ENCODE data around the gene ACD. TPM values are rescaled to one million over a fixed set of nuclear protein-coding genes. Genes with fewer than 3 reads are reported as not detected.

The ACD gene
- total RNA-seq, 1 donor from 2014 or later = 16.2 TPM

GRCh38 chr16:67644038-67644437 is 16.0 kb downstream of the ACD start:
- H3K9me3 Mint-ChIP-seq (ENCODE audit: low read depth) = no peaks in the 10 kb centered on the region

DNA sequence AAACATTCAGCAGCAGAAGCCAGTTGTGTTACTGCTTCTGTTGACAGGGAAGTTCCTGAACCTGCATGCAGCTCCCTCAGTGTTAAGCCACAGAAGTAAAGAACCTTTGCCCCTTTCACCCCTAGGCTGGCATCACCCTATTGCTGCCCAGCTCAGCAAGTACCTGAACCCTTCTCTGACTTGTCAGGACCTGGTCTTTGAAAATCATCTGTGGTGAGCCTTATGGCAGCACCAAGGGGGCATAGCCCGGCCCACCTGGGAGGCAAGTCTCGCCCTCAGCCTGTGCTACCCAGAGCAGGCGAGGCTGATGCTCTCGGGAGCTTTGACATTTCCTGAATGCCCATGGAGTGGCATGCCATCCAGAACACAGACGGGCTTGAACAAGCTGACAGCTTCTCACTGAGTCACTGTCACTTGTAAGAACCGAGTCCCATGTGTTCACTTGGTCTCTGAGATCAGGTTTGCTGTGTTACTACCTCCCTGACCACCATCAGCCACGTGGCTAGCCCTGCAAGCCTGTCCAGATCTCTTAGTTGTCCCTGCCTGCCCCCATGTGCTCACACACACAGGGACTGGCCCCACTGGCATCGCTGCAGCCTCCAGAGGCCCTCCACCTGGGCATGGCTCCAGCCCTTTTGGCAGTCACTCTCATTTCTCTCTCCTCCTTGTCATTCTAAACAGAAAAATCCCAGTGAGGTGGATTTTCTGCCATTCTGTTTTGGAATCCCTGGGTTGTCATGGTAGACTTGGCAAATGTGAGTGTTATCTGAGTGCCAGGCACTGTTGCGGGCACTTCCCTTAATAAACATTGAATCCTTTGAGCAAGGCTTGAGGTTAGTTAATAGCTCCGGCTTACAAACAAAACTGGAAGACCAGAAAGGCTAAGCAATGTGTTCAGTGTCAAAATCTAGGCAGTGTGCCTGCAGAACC is 18.0 kb downstream of the ACD start:
- no peaks in the 10 kb centered on the region for H3K9me3 Mint-ChIP-seq (ENCODE audit: low read depth)
- H3K27me3 Mint-ChIP-seq (ENCODE audit: low read depth) = no peaks in the 10 kb centered on the region
- H3K4me3 Mint-ChIP-seq (ENCODE audit: unreplicated experiment) = no peak overlapping the region
- H3K36me3 Mint-ChIP-seq (ENCODE audit: low read depth) = peaks cover 9% of the 10 kb centered on the region
- DNase-seq (ENCODE audit: low spot score) = peak; percentile 77
- peaks cover 9% of the 10 kb centered on the region for H3K4me1 Mint-ChIP-seq (ENCODE audit: low read depth)
- TF ChIP-seq, protein P1, sequence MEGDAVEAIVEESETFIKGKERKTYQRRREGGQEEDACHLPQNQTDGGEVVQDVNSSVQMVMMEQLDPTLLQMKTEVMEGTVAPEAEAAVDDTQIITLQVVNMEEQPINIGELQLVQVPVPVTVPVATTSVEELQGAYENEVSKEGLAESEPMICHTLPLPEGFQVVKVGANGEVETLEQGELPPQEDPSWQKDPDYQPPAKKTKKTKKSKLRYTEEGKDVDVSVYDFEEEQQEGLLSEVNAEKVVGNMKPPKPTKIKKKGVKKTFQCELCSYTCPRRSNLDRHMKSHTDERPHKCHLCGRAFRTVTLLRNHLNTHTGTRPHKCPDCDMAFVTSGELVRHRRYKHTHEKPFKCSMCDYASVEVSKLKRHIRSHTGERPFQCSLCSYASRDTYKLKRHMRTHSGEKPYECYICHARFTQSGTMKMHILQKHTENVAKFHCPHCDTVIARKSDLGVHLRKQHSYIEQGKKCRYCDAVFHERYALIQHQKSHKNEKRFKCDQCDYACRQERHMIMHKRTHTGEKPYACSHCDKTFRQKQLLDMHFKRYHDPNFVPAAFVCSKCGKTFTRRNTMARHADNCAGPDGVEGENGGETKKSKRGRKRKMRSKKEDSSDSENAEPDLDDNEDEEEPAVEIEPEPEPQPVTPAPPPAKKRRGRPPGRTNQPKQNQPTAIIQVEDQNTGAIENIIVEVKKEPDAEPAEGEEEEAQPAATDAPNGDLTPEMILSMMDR (IDR thresholded peaks at IDR 0.05) = no peak
- H3K27ac Mint-ChIP-seq (ENCODE audit: unreplicated experiment) = peak overlapping the region; percentile 8

More at GRCh38 chr16:67644038-67644437, 16.0 kb downstream of the ACD start:
- Mint-ChIP-seq H3K27me3 (ENCODE audit: low read depth) (no peaks in the 10 kb centered on the region), H3K36me3 (ENCODE audit: low read depth) (peaks cover 5% of the 10 kb centered on the region), H3K27ac (ENCODE audit: unreplicated experiment) (no peak overlapping the region), H3K4me1 (ENCODE audit: low read depth) (peaks cover 9% of the 10 kb centered on the region), H3K4me3 (ENCODE audit: unreplicated experiment) (peak overlapping the region; percentile 9)
- no peak for DNase-seq (ENCODE audit: low spot score)
- TF ChIP-seq, protein P1 (IDR thresholded peaks at IDR 0.05) = no peak

GRCh38 chr16:67637625-67638024 is 22.4 kb downstream of the ACD start:
- H3K36me3 Mint-ChIP-seq (ENCODE audit: low read depth) = peaks cover 21% of the 10 kb centered on the region
- no peak overlapping the region for H3K4me3 Mint-ChIP-seq (ENCODE audit: unreplicated experiment)
- TF ChIP-seq, protein P1 (IDR thresholded peaks at IDR 0.05) = no peak
- no peaks in the 10 kb centered on the region for H3K9me3 Mint-ChIP-seq (ENCODE audit: low read depth)
- H3K27ac Mint-ChIP-seq (ENCODE audit: unreplicated experiment) = no peak overlapping the region
- H3K4me1 Mint-ChIP-seq (ENCODE audit: low read depth) = peaks cover 9% of the 10 kb centered on the region
- no peaks in the 10 kb centered on the region for H3K27me3 Mint-ChIP-seq (ENCODE audit: low read depth)
- no peak for DNase-seq (ENCODE audit: low spot score)

GRCh38 chr16:67636713-67637112 is 23.3 kb downstream of the ACD start:
- Mint-ChIP-seq H3K4me1 (ENCODE audit: low read depth) (no peaks in the 10 kb centered on the region), H3K4me3 (ENCODE audit: unreplicated experiment) (no peak overlapping the region), H3K27ac (ENCODE audit: unreplicated experiment) (no peak overlapping the region), H3K36me3 (ENCODE audit: low read depth) (peaks cover 21% of the 10 kb centered on the region), H3K27me3 (ENCODE audit: low read depth) (no peaks in the 10 kb centered on the region), H3K9me3 (ENCODE audit: low read depth) (no peaks in the 10 kb centered on the region)
- TF ChIP-seq, protein P1 (IDR thresholded peaks at IDR 0.05) = no peak
- no peak for DNase-seq (ENCODE audit: low spot score)

DNA sequence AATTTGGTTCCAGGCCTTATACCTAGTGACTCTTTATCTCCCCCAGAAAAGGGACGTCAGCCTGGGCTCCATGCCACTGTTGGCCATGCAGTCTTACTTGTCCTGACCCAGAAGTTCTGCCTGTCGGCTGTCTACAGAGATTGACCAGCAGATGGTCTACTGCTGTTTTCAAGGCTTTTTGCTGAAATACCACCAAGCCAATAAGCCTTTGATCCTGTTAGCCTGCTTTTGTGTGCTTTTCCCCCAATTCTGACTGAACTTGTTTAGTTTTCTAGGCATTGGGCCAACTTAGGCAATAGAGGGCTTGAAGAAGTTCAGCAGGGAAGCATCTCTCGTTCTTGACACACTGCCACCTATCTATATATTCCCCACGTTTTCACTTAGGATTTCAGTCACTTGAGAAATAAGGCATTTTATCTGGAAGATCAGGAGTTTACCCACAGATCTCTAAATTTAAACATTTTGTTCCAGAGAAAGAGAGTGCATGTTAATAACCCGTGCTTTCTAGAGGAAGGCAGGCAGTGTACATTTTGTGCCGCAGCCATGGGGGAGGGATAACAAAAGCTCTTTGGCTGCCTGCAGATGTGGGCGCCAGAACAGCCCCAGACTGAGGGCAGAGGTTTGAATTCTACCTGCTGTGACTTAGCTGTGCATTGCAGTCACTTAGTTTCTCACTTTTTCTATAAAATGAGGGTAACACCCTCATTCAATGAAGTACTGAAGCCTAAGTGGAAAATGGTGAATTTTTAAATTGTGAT is 27.5 kb downstream of the ACD start:
- Mint-ChIP-seq H3K4me1 (ENCODE audit: low read depth) (no peaks in the 10 kb centered on the region), H3K4me3 (ENCODE audit: unreplicated experiment) (no peak overlapping the region), H3K9me3 (ENCODE audit: low read depth) (no peaks in the 10 kb centered on the region), H3K27me3 (ENCODE audit: low read depth) (no peaks in the 10 kb centered on the region), H3K36me3 (ENCODE audit: low read depth) (peaks cover 23% of the 10 kb centered on the region), H3K27ac (ENCODE audit: unreplicated experiment) (no peak overlapping the region)
- TF ChIP-seq, protein P1 (IDR thresholded peaks at IDR 0.05) = no peak
- no peak for DNase-seq (ENCODE audit: low spot score)
